Measurements from ENCODE around the gene STAC3.

STAC3 gene

DNA sequence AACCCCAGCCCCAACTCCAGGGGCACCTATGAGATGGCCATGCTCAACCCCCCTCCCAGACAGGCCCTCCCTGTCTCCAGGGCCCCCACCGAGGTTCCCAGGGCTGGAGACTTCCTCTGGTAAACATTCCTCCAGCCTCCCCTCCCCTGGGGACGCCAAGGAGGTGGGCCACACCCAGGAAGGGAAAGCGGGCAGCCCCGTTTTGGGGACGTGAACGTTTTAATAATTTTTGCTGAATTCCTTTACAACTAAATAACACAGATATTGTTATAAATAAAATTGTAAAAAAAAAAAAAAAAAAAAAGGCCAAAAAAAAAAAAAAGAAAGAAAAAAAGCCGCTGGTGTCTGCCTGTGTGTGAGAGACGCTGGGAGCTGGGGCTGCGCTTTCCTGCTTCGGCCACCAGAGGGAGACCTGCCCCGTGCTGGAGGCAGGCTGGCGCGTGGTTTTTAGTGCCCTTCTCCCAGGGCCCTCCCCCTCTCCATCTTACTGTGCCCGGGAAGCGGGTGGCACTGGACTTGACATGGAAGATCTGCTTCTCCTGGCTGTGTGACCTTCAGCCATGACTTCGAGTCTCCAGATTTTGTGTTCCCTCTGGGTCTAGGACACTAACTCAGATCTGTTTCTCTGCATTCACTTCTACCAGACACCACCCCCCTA, 37.8 kb downstream of the STAC3 start:
- in situ Hi-C loops (cut with MboI; ENCODE audit: low pct_unique_long_range_greater_than_20kb, low sequenced_read_pairs, unreplicated experiment): no loop called here
- TF ChIP-seq, protein P1, sequence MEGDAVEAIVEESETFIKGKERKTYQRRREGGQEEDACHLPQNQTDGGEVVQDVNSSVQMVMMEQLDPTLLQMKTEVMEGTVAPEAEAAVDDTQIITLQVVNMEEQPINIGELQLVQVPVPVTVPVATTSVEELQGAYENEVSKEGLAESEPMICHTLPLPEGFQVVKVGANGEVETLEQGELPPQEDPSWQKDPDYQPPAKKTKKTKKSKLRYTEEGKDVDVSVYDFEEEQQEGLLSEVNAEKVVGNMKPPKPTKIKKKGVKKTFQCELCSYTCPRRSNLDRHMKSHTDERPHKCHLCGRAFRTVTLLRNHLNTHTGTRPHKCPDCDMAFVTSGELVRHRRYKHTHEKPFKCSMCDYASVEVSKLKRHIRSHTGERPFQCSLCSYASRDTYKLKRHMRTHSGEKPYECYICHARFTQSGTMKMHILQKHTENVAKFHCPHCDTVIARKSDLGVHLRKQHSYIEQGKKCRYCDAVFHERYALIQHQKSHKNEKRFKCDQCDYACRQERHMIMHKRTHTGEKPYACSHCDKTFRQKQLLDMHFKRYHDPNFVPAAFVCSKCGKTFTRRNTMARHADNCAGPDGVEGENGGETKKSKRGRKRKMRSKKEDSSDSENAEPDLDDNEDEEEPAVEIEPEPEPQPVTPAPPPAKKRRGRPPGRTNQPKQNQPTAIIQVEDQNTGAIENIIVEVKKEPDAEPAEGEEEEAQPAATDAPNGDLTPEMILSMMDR (IDR thresholded peaks at IDR 0.05; ENCODE audit: extremely low read depth, insufficient read depth, missing control alignments): peak; percentile 94
- DNase-seq (ENCODE audit: low spot score): peak; percentile 93

DNA sequence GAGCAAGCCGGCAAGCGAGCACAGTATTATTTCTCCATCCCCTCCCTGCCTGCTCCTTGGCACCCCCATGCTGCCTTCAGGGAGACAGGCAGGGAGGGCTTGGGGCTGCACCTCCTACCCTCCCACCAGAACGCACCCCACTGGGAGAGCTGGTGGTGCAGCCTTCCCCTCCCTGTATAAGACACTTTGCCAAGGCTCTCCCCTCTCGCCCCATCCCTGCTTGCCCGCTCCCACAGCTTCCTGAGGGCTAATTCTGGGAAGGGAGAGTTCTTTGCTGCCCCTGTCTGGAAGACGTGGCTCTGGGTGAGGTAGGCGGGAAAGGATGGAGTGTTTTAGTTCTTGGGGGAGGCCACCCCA, 38.3 kb downstream of the STAC3 start:
- in situ Hi-C loops (cut with MboI; ENCODE audit: low pct_unique_long_range_greater_than_20kb, low sequenced_read_pairs, unreplicated experiment): no loop called here
- TF ChIP-seq, protein P1 (IDR thresholded peaks at IDR 0.05; ENCODE audit: extremely low read depth, insufficient read depth, missing control alignments): no peak
- DNase-seq (ENCODE audit: low spot score): no peak

DNA sequence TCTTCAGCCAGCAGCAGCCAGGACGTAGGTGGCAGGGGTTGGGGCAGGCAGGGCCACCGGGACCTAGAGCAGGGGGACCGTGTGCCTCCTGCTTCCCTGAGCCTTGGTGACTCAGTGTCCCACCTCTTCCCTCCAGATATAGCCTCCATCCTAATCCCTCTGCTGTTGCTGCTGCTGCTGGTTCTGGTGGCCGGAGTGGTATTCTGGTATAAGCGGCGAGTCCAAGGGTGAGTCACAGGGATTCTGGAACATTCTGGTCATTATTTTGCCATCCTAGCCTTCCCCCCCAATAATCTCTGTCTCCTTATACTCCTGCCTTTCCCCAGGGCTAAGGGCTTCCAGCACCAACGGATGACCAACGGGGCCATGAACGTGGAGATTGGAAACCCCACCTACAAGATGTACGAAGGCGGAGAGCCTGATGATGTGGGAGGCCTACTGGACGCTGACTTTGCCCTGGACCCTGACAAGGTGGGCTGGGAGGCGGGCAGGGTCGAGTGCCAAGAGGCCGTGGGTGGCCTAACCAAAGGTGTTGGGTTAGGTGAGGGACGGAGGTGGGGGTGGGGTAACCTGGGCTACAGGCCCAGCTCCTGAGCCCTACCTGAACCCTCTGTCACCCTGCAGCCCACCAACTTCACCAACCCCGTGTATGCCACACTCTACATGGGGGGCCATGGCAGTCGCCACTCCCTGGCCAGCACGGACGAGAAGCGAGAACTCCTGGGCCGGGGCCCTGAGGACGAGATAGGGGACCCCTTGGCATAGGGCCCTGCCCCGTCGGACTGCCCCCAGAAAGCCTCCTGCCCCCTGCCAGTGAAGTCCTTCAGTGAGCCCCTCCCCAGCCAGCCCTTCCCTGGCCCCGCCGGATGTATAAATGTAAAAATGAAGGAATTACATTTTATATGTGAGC, 38.9 kb downstream of the STAC3 start:
- TF ChIP-seq, protein P1 (IDR thresholded peaks at IDR 0.05; ENCODE audit: extremely low read depth, insufficient read depth, missing control alignments): no peak
- in situ Hi-C loops (cut with MboI; ENCODE audit: low pct_unique_long_range_greater_than_20kb, low sequenced_read_pairs, unreplicated experiment): no loop called here
- no peak for DNase-seq (ENCODE audit: low spot score)

DNA sequence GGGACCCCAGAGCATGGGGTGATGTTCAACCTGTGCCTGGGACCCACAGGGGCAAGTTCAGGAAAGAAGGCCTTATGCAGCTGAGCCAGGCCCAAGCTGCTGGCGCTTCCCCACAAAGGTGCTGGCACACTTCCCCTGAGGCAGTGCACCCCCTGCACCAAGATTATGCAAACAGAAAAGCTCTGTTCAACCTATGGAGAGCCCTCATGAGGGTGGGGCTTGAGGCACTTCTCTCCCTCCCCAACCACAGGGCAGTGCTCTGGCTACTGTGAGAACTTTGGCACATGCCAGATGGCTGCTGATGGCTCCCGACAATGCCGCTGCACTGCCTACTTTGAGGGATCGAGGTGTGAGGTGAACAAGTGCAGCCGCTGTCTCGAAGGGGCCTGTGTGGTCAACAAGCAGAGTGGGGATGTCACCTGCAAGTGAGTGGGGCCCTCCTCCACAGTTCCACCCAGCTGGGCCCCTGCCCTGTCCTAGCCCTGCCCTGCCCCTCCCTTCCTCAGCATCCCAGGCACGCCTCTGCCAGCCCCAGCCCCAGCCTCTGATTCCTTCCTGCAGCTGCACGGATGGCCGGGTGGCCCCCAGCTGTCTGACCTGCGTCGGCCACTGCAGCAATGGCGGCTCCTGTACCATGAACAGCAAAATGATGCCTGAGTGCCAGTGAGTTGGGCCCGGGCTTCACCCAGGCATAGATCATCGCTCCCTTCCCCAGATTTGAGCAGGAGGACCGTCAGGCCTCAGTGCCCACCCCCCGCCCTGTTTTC, 39.9 kb downstream of the STAC3 start:
- no peak for DNase-seq (ENCODE audit: low spot score)
- in situ Hi-C loops (cut with MboI; ENCODE audit: low pct_unique_long_range_greater_than_20kb, low sequenced_read_pairs, unreplicated experiment): no loop called here
- TF ChIP-seq, protein P1 (IDR thresholded peaks at IDR 0.05; ENCODE audit: extremely low read depth, insufficient read depth, missing control alignments): no peak

DNA sequence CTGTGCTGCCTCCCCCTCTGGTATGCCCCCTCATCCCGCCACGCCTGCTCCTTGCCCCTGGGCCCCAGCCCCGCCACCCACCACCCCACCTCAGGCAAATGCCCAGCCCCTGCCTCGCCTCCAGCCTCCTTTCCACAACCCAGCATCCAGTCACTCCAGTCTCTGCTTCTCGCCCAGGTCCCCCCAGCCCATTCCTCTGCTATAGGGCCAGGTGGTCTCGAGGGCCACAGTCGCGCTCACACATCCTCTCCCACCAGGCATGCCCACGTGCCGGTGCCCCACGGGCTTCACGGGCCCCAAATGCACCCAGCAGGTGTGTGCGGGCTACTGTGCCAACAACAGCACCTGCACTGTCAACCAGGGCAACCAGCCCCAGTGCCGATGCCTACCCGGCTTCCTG, 40.5 kb downstream of the STAC3 start:
- no peak for DNase-seq (ENCODE audit: low spot score)

DNA sequence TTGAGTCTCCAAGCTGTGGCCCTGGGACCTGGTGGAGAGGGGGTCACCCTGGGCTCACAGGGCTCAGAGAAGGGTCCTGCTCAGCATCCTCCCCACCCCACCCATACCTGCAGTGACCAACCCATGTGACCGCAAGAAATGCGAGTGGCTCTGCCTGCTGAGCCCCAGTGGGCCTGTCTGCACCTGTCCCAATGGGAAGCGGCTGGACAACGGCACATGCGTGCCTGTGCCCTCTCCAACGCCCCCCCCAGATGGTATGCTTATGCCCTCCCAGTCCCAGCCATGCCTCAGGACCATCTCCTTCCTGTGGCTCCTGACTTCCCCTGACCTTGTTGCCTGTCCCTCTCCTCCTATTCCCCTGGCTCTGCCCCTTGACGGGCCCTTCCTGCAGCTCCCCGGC, 41.1 kb downstream of the STAC3 start:
- TF ChIP-seq, protein P1 (IDR thresholded peaks at IDR 0.05; ENCODE audit: extremely low read depth, insufficient read depth, missing control alignments): no peak
- in situ Hi-C loops (cut with MboI; ENCODE audit: low pct_unique_long_range_greater_than_20kb, low sequenced_read_pairs, unreplicated experiment): no loop called here

More for the DNA sequence above, 40.5 kb downstream of the STAC3 start:
- TF ChIP-seq, protein P1 (IDR thresholded peaks at IDR 0.05; ENCODE audit: extremely low read depth, insufficient read depth, missing control alignments): no peak
- in situ Hi-C loops (cut with MboI; ENCODE audit: low pct_unique_long_range_greater_than_20kb, low sequenced_read_pairs, unreplicated experiment): no loop called here

More for the DNA sequence above, 41.1 kb downstream of the STAC3 start:
- DNase-seq (ENCODE audit: low spot score): no peak
